Anterior cingulate cortex (tissue), 58 donors: ENCODE data around the gene SLC39A7.
"Not testable (repeated sequence)": the region's sequence is repeated elsewhere in the genome, so short reads cannot be mapped to it uniquely, and the experiment has no call there.

Experiments
- DNase-seq, 58 donors: peaks; one replicate each; lab custom pipeline; 2025; lab: John Stamatoyannopoulos, UW

SLC39A7 gene

DNA sequence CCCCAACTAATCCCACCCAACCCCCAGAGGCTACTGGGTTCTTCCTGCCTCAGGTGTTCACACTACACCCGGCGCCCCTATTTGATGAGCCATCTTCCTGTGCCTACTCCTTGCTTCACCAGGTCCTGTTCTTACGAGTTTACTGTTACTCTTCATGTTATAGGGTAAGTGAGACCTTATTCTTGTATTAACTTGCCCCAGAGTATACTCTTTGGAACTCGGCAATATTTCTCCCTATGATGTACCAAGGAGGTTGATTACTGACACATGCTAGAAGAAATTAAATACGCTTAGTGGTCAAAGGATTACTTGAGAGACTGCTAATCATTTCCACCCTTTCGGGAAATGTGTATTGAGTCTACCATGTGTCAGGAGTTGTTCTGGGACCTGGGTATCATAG is 16.6 kb downstream of the SLC39A7 start:
- no peak for DNase-seq

DNA sequence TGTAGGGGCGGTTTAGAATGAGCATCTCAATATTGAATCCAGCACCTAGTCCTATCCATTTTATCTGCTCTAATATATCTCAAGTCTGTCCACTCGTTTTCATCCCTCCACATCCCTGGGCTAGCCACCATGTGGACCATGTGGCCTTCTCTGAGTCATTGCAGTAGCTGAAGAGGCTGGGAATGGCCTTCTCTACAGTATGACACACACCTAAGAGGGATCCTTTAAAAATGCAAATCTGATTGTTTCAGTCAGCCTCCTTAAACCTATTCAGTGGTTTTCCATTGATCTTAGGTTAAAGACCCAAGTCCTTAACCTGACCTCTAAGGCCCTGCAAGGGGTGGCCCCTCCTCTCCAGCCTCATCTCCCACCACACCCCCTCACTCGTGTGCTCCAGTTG is 17.0 kb downstream of the SLC39A7 start:
- no peak for DNase-seq

DNA sequence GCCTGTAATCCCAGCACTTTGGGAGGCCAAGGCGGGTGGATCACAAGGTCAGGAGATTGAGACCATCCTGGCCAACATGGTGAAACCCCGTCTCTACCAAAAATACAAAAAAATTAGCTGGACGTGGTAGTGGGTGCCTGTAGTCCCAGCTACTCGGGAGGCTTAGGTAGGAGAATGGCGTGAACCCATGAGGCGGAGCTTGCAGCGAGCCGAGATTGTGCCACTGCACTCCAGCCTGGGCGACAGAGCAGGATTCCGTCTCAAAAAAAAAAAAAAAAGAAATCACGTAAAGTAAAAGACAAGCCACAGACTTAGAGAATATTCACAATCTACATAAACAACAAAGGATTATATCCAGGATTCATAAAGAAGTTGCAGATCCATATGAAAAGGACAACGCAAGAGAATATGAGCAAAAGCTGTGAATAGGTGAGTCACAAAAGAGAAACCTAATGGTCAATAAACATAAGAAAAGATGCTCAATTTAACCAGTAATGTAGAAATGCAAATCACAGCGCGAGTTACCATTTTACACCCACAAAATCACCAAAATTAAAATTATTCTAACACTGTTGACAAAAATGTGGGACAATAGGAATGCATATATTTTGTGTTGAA is 25.9 kb downstream of the SLC39A7 start:
- DNase-seq = not testable (repeated sequence)

DNA sequence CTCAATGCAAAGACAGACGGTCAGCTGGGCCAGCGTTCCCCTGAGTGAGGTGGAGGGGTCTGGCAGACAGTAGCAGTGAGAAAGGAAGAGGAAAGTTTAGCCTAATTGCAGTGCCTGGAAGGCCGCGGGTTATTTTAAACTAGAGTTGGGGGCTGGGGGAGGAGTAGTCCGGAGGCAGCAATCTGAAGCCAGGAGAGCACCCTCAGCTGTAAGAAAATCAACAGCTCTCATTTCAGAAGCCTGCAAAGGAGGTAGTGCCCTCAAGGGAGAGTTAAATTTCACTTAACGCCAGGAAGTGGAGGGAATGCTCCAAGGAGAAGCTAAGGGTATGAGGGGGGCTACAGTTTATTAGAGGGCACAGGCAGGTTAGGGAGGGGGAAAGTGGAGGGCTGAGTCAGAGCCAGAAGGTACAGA is 34.6 kb downstream of the SLC39A7 start:
- DNase-seq = no peak

DNA sequence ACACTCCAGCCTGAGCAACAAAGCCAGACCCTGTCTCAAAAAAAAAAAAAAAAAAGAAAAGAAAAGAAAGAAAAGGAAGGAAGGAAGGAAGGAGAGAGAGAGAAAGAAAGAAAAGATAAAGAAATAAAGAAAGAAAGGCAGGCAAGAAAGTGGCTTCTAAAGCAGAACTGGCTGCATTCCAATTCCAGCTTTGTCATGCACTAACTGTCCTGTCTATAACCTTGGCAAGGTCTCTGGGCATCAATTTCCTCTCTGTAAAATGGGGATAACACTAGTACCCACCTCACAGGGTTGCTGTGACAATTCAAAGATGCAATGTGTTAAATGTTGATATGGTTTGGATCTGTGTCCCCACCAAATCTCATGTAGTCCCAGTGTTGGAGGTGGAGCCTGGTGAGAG is 35.7 kb downstream of the SLC39A7 start:
- no peak for DNase-seq

DNA sequence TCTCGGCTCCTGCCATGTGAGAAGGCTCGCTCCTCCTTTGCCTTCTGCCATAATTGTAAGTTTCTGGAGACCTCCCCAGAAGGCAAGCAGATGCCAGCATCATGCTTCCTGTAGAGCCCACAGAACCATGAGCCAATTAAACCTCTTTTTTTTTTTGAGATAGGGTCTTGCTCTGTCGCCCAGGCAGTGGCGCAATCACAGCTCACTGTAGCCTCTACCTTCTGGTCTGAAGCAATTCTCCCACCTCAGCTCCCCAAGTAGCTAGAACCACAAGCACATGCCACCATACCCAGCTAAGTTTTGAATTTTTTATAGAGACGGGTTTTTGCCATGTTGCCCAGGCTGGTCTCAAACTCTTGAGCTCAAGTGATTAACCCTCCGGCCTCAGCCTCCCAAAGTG is 36.2 kb downstream of the SLC39A7 start:
- no peak for DNase-seq

DNA sequence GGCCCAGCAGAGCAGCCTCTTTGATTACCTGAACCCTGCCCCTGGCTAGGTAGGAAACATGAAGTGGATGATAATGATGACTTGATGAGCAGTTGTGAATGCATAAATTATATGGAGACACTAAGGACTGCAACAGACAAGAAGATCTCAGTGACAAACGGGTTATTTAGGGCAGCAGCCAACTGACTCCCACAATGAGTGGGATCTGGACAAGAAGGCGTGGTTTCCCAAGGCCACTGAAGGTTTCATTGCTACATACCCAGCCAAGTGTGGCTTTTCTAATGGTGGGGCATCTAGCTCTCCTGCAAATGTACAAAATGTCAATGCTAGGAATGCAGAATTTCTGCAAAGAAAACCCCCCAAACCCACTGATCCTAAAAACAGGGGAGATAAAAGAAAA is 37.1 kb downstream of the SLC39A7 start:
- no peak for DNase-seq

DNA sequence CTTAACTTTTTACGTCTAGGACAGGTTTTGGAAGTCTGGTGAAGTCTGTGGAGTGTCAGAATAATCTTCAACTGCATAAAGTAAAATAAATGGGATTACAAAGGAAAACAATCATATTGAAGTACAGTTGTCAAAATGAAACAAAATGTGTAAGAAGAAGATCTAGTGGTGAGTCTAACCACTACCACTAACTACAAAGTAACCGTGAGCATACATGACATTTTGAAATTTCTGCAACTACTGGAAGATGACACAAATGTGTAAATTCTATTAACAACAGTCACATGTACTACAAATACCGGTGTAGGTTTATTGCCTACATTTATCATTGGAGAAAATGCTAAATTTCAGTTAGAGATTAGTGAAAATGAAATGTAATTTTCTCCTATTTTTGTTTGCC is 41.3 kb downstream of the SLC39A7 start:
- no peak for DNase-seq

DNA sequence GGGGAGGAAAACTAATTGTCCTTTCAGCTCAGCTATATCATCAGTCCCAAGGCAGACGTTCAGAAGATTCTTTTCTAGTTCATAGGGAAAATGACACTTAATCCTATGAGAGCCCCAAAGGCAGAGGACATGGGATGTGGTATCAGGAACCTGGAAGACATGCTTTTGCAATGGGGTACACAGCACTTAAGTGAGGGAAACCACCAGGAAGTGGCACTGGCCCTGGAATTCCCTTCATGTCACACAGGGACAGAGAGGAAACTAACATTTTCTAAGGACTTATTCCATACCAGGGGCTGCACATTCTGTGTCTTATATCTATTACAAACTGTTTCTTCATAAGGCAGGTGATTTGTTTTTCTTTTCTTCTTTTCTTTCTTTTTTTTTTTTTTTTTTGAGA is 42.8 kb downstream of the SLC39A7 start:
- no peak for DNase-seq

DNA sequence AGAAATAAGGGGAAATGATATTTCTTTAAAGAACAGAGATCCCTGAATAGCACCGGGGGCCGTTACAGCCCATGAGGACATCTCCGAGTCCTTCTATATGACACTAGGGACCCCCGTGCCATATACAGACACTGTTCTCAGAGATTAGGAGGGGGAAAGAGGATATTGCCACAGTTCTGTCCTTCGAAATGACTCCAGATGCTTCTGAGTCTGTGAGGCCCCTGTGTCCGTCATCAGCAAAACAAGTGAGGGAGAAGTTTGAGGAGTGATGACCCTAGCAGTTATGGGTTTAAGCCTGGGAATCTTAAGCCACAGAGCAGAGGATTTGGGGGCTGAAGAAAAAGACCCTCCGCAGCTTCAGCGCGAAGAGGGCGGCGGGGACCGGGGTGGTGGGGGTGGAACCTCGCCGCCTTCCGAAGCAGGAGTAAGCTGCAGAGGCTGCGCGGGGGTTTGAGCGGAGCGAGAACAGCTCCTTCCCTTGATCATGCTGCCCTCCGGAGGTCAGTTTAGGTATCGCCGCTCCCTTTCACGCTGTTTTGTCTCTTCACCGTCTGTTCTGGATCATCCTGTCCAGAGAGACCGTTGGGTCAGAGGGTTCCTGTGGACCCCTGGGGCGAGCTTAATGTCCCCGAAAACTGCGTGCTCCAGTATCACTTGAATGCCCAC is 47.4 kb downstream of the SLC39A7 start:
- peak in 57 of 58 donors; percentile 50 to 92 (median 76) for DNase-seq

DNA sequence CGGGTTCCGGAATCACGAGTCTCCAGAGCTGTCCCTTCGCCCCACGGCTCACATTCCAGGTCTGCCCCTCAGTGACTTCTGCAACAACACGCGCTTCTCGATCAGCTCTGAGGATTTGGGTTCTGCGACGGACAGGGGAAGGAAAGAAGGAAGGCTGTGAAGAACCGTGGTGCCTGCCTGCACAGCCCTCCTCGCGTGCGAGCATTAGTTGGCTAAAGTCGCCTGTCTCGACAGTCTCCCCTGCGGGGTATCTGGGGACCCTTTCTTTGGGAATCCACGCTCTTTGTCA is 47.9 kb downstream of the SLC39A7 start:
- DNase-seq = peak in 13 of 58 donors; percentile 46 to 80 (median 69)

DNA sequence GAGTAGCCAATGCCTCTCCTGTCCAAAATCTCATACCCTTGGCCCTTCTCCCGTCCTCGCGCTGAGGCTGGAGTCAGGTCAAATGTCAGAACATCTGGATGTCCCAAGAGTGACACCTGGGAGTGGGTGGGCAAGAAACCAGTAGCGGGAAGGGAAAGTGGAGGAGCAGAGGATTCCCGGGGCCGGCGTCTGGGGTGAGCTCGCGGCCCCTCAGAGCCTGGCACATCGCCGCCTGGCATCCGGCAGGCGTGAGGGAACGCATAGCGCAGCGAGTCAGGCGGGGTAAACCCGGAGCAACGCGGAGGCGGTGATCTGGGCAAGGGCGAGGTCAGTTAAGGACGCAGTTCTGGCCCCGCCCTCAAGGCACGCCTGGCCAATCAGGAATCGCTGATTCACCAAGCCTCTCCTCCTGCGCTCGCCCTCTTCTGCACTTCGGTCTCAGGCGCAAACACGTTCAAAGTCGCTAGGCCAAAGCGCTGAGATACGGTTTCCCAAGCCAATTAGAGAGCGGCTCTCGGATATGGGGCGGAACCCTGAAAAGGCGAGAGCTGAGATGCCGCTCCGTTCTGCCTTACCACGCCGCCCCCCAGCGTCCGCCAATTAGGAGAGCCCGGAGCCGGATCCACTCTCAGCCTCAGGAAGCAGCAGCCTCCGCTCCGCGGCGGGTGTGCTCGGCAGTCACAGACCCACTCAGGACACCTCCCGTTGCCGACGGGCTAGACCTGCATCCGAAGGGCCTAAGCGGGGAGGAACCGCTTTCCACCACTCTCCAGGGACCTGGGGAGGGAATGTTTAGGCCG is 48.5 kb downstream of the SLC39A7 start:
- peak; percentile 60 to 99 (median 96) for DNase-seq

DNA sequence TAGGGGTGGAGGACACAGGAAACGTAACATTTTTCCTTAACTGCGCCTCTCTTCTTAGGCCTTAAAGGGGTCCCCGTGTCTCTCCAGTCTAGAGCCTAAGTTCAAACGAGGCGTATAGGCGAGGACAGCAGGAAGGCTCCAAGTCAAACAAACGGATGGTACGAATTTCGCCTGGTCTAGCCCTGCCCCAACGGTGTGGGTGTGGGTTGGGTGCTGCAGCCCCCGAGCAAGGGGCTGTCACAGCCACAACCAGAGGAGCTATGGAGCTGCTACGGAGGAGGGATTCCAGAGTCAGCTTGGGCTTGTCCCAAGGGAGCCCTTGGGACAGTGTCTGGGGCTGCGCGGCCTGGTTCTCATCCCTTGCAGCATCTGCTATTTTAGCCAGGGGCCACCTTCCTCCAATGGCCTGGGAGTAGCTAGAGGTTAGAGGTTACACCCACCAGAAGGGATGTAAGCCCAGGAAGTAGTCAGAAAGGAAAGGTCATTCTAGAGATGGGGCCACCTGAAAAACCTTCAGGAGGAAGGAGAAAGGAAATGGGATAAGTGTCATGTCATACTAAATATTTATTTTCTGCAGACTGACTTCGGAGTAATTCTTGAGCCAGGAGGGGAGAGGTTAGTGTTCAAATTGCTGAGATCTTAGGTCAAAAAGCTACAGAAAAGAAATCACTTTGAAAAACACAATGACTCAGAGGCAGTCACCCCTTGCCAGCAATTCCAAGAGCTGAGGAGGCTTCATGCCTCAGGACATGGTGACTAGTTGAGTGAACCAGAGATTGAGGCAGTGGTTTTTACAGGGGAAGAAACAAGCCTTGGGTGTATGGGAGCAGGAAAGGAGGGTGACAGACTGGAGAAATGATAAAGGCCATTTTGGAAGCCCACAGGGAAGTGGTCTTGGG is 49.3 kb downstream of the SLC39A7 start:
- peak in 3 of 58 donors; percentile 12 to 36 (median 21) for DNase-seq

DNA sequence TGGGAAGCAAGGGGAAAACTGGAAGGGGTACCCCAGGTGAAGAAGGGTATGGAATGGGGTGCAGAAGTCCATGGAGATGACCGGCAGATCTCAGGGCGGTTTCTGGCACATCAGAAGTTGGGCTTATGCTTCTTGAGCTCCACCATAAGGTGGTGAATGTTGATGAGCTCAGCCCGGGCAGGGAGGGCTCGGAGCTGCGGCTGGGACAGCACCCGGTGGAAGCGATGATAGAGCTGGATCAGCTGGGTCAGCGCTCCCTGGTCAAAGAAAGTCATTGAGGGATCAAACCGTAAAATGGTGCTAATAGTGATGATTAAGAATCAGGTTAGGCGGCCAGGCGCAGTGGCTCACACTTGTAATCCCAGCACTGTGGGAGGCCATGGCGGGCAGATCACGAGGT is 50.1 kb downstream of the SLC39A7 start:
- no peak for DNase-seq

DNA sequence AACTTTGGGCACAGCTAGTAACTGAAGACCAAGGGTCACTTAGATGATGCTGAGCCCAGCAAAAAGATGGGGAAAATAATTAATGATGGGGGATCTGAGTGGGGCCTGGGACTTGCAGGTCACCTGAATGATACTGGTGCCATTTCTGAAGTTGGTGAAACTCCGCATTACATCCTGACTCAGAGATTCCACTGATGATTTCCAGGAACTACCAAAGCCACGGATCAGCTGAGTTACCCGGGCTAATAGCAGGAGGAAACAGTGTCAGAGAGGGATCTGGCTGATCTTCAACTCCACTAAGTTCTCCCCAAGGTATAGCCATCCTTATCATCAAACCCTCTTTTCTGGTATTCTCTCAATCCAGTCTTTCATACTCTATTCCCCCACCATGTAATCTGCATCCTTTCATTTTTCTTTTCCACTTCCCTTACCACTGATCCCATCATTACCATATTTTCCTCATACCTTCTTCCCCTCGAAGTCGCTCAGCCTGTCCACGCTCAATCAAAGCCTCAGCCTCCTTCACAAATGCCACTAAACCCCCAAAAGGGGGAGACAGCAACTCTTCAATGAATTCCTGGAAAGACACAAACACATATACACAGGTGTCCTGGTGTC is 50.8 kb downstream of the SLC39A7 start:
- no peak for DNase-seq

DNA sequence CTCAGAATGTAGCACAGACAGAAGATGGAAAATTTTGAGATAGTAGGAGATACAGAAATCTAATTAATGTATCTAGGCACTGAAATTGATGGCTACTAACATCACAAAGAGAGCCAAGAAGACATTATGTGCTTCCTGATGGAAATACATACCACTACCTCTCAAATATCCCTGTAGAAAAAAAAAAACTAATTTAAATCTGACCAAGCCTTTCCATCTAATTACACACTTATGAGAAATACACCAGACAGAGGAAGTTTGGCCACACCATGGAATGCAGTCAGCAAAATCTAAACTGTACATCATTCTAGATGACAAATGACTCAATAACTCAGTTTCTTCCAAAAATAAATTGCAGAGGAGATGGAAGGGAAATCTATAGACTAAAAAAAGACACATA is 52.1 kb downstream of the SLC39A7 start:
- no peak for DNase-seq
